Colonic mucosa (tissue), 4 donors: ENCODE data around the gene GNGT1. TPM values are rescaled to one million over a fixed set of nuclear protein-coding genes. Genes with fewer than 3 reads are reported as not detected.

ENCODE experiments used
- DNase-seq: peaks from one replicate; pipeline ENCODE4 v3.0.0-alpha.2; 2020
- H3K27ac ChIP-seq: fragments of 200-600 bp; one replicate; pipeline ENCODE4 v1.8.0; 2021
- H3K27me3 ChIP-seq: fragments of 200-600 bp; one replicate; pipeline ENCODE4 v1.8.0; 2021
- H3K36me3 ChIP-seq: fragments of 200-600 bp; one replicate; pipeline ENCODE4 v1.8.0; 2021
- H3K4me1 ChIP-seq: fragments of 200-600 bp; one replicate; pipeline ENCODE4 v1.8.0; 2021; ENCODE audit warnings: mild to moderate bottlenecking
- H3K4me3 ChIP-seq: fragments of 200-600 bp; one replicate; pipeline ENCODE4 v1.8.0; 2021
- H3K9ac ChIP-seq, 2 donors: one replicate each; pipeline ENCODE4 v1.7.0; 2013; ENCODE audit warnings: control low read depth in 2 of 2, low read depth in 2 of 2, low read length in 2 of 2
- H3K9me3 ChIP-seq: fragments of 200-600 bp; one replicate; pipeline ENCODE4 v1.8.0; 2021
- intact Hi-C: fragments of 100-400 bp; cut with DNase I; formaldehyde crosslinking; loops from one replicate; pipeline ENCODE4 v1.14.1; 2022
- total RNA-seq, 2 donors: library from RNA; stranded (reverse); fragmentation: NEBNext Ultra II Directional in 1 of 2; extraction: Animal tissue kit (Norgen Biotek cat#: 25700) in 1 of 2; gene quantifications; one replicate each; pipeline ENCODE4 v1.2.1, GENCODE V29; 2021
- TF ChIP-seq, protein P1 (sequence below): fragments of 200-600 bp; IDR thresholded peaks from one replicate; pipeline ENCODE4 v1.8.0; 2022; ENCODE audit warnings: antibody characterized with exemption, mild to moderate bottlenecking
- donor health status: healthy.
- donor health status: DM: no; HTN: no; CAD: no.
- donor health status: DM: no; HTN: no; CAD: no.

The GNGT1 gene
- total RNA-seq, 2 donors from 2014 or later: not detected

DNA sequence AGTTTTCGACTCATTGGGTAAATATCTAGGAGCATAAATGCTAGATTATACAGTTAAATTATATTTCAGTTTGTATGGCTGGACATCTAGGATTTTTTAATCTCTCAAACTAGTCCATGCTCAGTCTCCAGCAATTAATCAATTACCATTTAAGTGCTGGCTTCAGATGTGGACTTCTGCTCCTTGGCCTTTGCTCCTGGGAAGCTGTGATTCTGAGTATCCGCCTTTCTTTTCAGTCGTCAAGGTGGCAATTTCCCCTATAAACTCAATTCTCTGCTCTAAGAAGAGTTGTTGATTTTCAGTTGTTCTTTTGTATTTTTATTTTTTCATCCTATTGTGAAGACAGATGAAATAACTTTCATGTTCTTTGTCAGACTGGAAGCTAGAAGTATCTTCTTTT lies 39.5 kb upstream of the GNGT1 start:
- Histone ChIP-seq H3K4me3 (no peak overlapping the region), H3K36me3 (no peaks in the 10 kb centered on the region), H3K27me3 (no peaks in the 10 kb centered on the region), H3K9me3 (no peaks in the 10 kb centered on the region), H3K9ac (no peak overlapping the region), H3K4me1 (no peaks in the 10 kb centered on the region), H3K27ac (no peak overlapping the region)
- TF ChIP-seq, protein P1, sequence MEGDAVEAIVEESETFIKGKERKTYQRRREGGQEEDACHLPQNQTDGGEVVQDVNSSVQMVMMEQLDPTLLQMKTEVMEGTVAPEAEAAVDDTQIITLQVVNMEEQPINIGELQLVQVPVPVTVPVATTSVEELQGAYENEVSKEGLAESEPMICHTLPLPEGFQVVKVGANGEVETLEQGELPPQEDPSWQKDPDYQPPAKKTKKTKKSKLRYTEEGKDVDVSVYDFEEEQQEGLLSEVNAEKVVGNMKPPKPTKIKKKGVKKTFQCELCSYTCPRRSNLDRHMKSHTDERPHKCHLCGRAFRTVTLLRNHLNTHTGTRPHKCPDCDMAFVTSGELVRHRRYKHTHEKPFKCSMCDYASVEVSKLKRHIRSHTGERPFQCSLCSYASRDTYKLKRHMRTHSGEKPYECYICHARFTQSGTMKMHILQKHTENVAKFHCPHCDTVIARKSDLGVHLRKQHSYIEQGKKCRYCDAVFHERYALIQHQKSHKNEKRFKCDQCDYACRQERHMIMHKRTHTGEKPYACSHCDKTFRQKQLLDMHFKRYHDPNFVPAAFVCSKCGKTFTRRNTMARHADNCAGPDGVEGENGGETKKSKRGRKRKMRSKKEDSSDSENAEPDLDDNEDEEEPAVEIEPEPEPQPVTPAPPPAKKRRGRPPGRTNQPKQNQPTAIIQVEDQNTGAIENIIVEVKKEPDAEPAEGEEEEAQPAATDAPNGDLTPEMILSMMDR: no peak
- intact Hi-C loops: no loop called here
- DNase-seq: no peak

DNA sequence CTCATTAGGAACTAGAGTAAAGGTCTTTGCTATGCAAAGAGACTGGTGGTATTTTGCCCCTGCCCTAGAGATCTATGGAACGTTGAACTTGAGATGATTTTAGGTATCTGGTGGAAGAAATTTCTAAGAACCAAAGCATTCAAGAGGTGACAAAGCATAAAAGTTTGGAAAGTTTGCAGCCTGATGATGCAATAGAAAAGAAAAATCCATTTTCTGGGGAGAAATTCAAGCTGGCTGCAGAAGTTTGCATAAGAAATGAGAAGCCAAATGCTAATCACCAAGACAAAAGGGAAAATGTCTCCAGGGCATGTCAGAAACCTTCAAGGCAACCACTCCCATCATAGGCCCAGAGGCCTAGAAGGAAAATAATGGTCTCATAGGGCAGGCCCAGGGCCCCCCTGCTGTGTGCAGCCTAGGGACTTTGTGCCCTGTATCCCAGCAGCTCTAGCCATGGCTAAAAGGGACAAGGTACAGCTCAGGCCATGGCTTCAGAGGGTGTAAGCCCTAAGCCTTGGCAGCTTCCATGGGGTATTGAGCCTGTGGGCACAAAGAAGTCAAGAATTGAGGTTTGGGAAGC lies 32.3 kb upstream of the GNGT1 start:
- no peaks in the 10 kb centered on the region for H3K27me3 ChIP-seq
- H3K27ac ChIP-seq: no peak overlapping the region
- no peaks in the 10 kb centered on the region for H3K9me3 ChIP-seq
- H3K4me1 ChIP-seq: no peaks in the 10 kb centered on the region
- no peak overlapping the region for H3K9ac ChIP-seq
- TF ChIP-seq, protein P1: no peak
- intact Hi-C loops: no loop called here
- no peak overlapping the region for H3K4me3 ChIP-seq
- no peaks in the 10 kb centered on the region for H3K36me3 ChIP-seq
- no peak for DNase-seq

DNA sequence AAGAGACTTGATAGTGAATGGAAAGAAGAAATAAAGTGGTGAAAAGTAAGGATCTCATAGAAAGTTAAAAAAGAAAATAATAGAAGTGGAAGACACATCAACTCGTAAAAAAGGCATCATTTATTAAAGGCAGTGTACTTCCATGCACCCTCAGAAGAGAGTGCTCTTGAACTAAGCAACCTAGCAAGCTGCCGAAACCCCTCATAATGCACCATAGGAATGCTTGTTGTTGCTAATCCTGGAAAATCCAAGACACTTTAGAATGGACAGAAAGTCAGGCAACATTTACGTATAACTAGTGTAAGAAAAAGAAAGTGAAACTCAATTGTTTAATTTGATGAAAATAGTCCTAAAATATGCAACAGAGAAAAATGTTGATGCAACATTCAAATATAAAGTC lies 28.6 kb upstream of the GNGT1 start:
- no peak overlapping the region for H3K4me3 ChIP-seq
- no peaks in the 10 kb centered on the region for H3K4me1 ChIP-seq
- intact Hi-C loops: no loop called here
- no peaks in the 10 kb centered on the region for H3K27me3 ChIP-seq
- H3K36me3 ChIP-seq: no peaks in the 10 kb centered on the region
- H3K27ac ChIP-seq: no peak overlapping the region
- DNase-seq: no peak
- TF ChIP-seq, protein P1: no peak
- no peaks in the 10 kb centered on the region for H3K9me3 ChIP-seq
- no peak overlapping the region for H3K9ac ChIP-seq

DNA sequence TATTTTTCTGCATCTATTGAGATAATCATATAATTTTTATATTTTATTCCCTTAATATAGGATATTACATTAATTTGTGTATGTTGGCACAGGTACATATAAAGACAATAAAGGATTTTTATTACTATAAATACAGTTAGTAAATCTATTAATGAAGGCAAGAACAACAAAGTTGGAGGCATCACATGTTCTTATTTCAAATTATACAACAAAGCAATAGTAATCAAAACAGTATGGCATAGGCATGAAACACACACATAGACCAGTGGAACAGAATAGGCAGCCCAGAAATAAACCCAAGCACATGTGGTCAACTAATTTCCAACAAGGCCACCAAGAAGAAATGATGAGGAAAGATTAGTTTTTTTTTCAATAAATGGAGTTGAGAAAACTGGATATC lies 27.0 kb upstream of the GNGT1 start:
- Histone ChIP-seq H3K27ac (no peak overlapping the region), H3K9ac (no peak overlapping the region), H3K27me3 (no peaks in the 10 kb centered on the region), H3K4me1 (no peaks in the 10 kb centered on the region), H3K4me3 (no peak overlapping the region), H3K36me3 (no peaks in the 10 kb centered on the region), H3K9me3 (no peaks in the 10 kb centered on the region)
- TF ChIP-seq, protein P1: no peak
- DNase-seq: no peak
- intact Hi-C loops: no loop called here

DNA sequence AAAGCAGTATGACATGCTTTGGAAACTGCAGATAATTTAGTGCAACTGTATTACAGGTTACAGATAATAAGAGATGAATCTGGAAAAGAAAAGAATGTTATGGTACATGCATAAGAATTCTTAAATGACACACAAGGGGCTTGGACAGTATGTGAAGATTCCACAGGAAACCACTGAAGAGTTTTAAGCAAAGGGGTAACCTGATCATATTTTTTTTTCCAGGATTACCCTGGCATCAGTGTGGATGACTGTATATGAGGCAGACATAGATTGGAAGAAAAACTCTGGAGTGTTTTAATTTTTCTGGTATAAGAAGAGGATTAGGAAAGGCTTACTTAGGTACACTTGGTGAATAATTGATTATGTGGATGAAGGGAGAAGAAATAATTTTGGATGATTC lies 23.9 kb upstream of the GNGT1 start:
- no peak overlapping the region for H3K9ac ChIP-seq
- TF ChIP-seq, protein P1: no peak
- DNase-seq: no peak
- H3K4me1 ChIP-seq: no peaks in the 10 kb centered on the region
- no peaks in the 10 kb centered on the region for H3K9me3 ChIP-seq
- intact Hi-C loops: no loop called here
- no peaks in the 10 kb centered on the region for H3K36me3 ChIP-seq
- no peak overlapping the region for H3K27ac ChIP-seq
- no peak overlapping the region for H3K4me3 ChIP-seq
- H3K27me3 ChIP-seq: no peaks in the 10 kb centered on the region
